WTC11 (cell line): ENCODE results near the gene CWC15. TPM values are rescaled to one million over a fixed set of nuclear protein-coding genes. Genes with fewer than 3 reads are reported as not detected.
"Not testable (repeated sequence)": the region's sequence is repeated elsewhere in the genome, so short reads cannot be mapped to it uniquely, and the experiment has no call there.

Experiments
- ATAC-seq: fragments of 200-7000 bp; cut with Tn5 transposase; 2 replicates; pipeline ENCODE4 v1.10.0; 2021; ENCODE audit warnings: mild to moderate bottlenecking, moderate library complexity
- CTCF ChIA-PET: fragments of 300-600 bp; sonication (Branson Sonifier 250); formaldehyde crosslinking; loops from one replicate; lab custom pipeline; 2021; ENCODE audit warnings: antibody characterized with exemption; lab: Charles Lee
- POLR2A ChIA-PET: fragments of 350-600 bp; sonication (Branson Sonifier 250); formaldehyde crosslinking; loops from one replicate; lab custom pipeline; 2021; ENCODE audit warnings: antibody characterized with exemption; lab: Charles Lee
- DNase-seq: peaks from one replicate; pipeline ENCODE4 v3.0.0; 2021; ENCODE audit warnings: low spot score
- H3K27ac Mint-ChIP-seq: 2 replicates; pipeline ENCODE4 v1.8.0; 2021; ENCODE audit warnings: mixed read lengths
- H3K27me3 Mint-ChIP-seq: 2 replicates; pipeline ENCODE4 v1.8.0; 2021; ENCODE audit warnings: low read depth, mild to moderate bottlenecking, moderate library complexity, mixed read lengths
- H3K36me3 Mint-ChIP-seq: 2 replicates; pipeline ENCODE4 v1.8.0; 2021; ENCODE audit warnings: mixed read lengths
- H3K4me1 Mint-ChIP-seq: 2 replicates; pipeline ENCODE4 v1.8.0; 2022; ENCODE audit warnings: mixed read lengths
- H3K4me3 Mint-ChIP-seq: 2 replicates; pipeline ENCODE4 v1.8.0; 2021; ENCODE audit warnings: mild to moderate bottlenecking, moderate library complexity, mixed read lengths
- H3K9me3 Mint-ChIP-seq: 2 replicates; pipeline ENCODE4 v1.8.0; 2021; ENCODE audit warnings: mixed read lengths
- ATF1 ChIP-seq: sonication (generic); formaldehyde crosslinking; IDR thresholded peaks from 2 replicates; pipeline ENCODE4 v1.8.1; 2023; ENCODE audit warnings: mild to moderate bottlenecking, moderate library complexity, missing genetic modification reagents
- E2F1 ChIP-seq: sonication (generic); formaldehyde crosslinking; IDR thresholded peaks from 2 replicates; pipeline ENCODE4 v1.8.0; 2022; ENCODE audit warnings: mild to moderate bottlenecking, missing genetic modification reagents
- ELF4 ChIP-seq: sonication (generic); formaldehyde crosslinking; IDR thresholded peaks from 2 replicates; pipeline ENCODE4 v1.8.1; 2022; ENCODE audit warnings: low read depth, mild to moderate bottlenecking, moderate library complexity, missing genetic modification reagents
- EMX1 ChIP-seq: fragments of 250-450 bp; sonication (Bioruptor Pico); IDR thresholded peaks from 2 replicates; pipeline ENCODE4 v1.8.0; 2021; ENCODE audit warnings: mild to moderate bottlenecking
- ERG ChIP-seq: fragments of 250-450 bp; sonication (Bioruptor Pico); IDR thresholded peaks from 2 replicates; pipeline ENCODE4 v1.8.0; 2021; ENCODE audit warnings: mild to moderate bottlenecking
- FOXK1 ChIP-seq: sonication (generic); formaldehyde crosslinking; IDR thresholded peaks from 2 replicates; pipeline ENCODE4 v1.8.0; 2022; ENCODE audit warnings: mild to moderate bottlenecking, moderate library complexity, missing genetic modification reagents
- FOXP1 ChIP-seq: sonication (generic); formaldehyde crosslinking; IDR thresholded peaks from 2 replicates; pipeline ENCODE4 v1.8.0; 2022; ENCODE audit warnings: missing genetic modification reagents, mild to moderate bottlenecking, moderate library complexity, borderline replicate concordance
- JUN ChIP-seq: sonication (generic); formaldehyde crosslinking; IDR thresholded peaks from 2 replicates; pipeline ENCODE4 v1.8.0; 2023; ENCODE audit warnings: mild to moderate bottlenecking, missing genetic modification reagents
- KAT7 ChIP-seq: sonication (generic); formaldehyde crosslinking; IDR thresholded peaks from 2 replicates; pipeline ENCODE4 v1.8.1; 2023; ENCODE audit warnings: missing genetic modification reagents, mild to moderate bottlenecking, borderline replicate concordance
- MLX ChIP-seq: sonication (generic); formaldehyde crosslinking; IDR thresholded peaks from 2 replicates; pipeline ENCODE4 v1.8.1; 2023; ENCODE audit warnings: mild to moderate bottlenecking, missing genetic modification reagents, moderate library complexity
- MXD4 ChIP-seq: fragments of 250-450 bp; sonication (Bioruptor Pico); IDR thresholded peaks from 2 replicates; pipeline ENCODE4 v1.8.0; 2021; ENCODE audit warnings: mild to moderate bottlenecking, moderate library complexity, borderline replicate concordance
- RORB ChIP-seq: fragments of 250-450 bp; sonication (Bioruptor Pico); IDR thresholded peaks from 2 replicates; pipeline ENCODE4 v1.9.0; 2021; ENCODE audit warnings: mild to moderate bottlenecking
- SMAD3 ChIP-seq: sonication (generic); formaldehyde crosslinking; IDR thresholded peaks from 2 replicates; pipeline ENCODE4 v1.8.0; 2022; ENCODE audit warnings: missing genetic modification reagents, mild to moderate bottlenecking, borderline replicate concordance
- ZNF121 ChIP-seq: sonication (generic); formaldehyde crosslinking; IDR thresholded peaks from 2 replicates; pipeline ENCODE4 v1.8.0; 2023; ENCODE audit warnings: missing genetic modification reagents
- ZNF138 ChIP-seq: sonication (generic); formaldehyde crosslinking; conservative IDR thresholded peaks from 2 replicates; pipeline ENCODE4 v1.8.1; 2022; ENCODE audit warnings: mild to moderate bottlenecking, moderate library complexity, missing genetic modification reagents
- ZNF263 ChIP-seq: sonication (generic); formaldehyde crosslinking; IDR thresholded peaks from 2 replicates; pipeline ENCODE4 v1.8.1; 2022; ENCODE audit warnings: low read depth, mild to moderate bottlenecking, moderate library complexity, missing genetic modification reagents
- ZNF317 ChIP-seq: sonication (generic); formaldehyde crosslinking; IDR thresholded peaks from 2 replicates; pipeline ENCODE4 v1.8.1; 2023; ENCODE audit warnings: low read depth, mild to moderate bottlenecking, moderate library complexity, missing genetic modification reagents, borderline replicate concordance
- total RNA-seq: library from RNA; stranded (reverse); gene quantifications from 3 replicates; pipeline ENCODE4 v1.2.3, GENCODE V29; 2021

Gene CWC15
- total RNA-seq, 1 experiment from 2014 or later = 49.4 TPM

- ATAC-seq (no peak), DNase-seq (no peak)
- H3K27me3 Mint-ChIP-seq = no peaks in the 10 kb centered on the region; the same call in 1 of the 2 replicates
- CTCF ChIA-PET = no interaction called here
- TF ChIP-seq ZNF317 (CRISPR knock-in tag) (no peak), ELF4 (CRISPR knock-in tag) (no peak), ERG (CRISPR knock-in tag) (no peak), ZNF138 (CRISPR knock-in tag) (no peak)
- TF ChIP-seq, all 79 proteins: peak for 0
- POLR2A ChIA-PET = no interaction called here
- Mint-ChIP-seq H3K4me3 (no peak overlapping the region), H3K27ac (no peak overlapping the region), H3K36me3 (no peaks in the 10 kb centered on the region), H3K4me1 (0 out of 2 replicates have a peak, but pooled peaks cover 3% of the 10 kb centered on the region), H3K9me3 (no peaks in the 10 kb centered on the region)
Observed at GRCh38 chr11:94920311-94920710, 53.0 kb downstream of the CWC15 start.

GRCh38 chr11:94913718-94914394, 59.5 kb downstream of the CWC15 start:
- H3K4me3 Mint-ChIP-seq, ATAC-seq, H3K4me1 Mint-ChIP-seq, H3K36me3 Mint-ChIP-seq, H3K9me3 Mint-ChIP-seq, H3K27ac Mint-ChIP-seq, H3K27me3 Mint-ChIP-seq, DNase-seq, POLR2A ChIA-PET: not testable (repeated sequence)
- CTCF ChIA-PET = interaction anchor here (1.9 kb wide), 1 partner anchor 16 kb away, joined by 4 read pairs; no protein-coding TSS in a partner anchor

GRCh38 chr11:94912806-94913205, 60.5 kb downstream of the CWC15 start:
- TF ChIP-seq ZNF121 (no peak), E2F1 (CRISPR knock-in tag) (no peak), MLX (CRISPR knock-in tag) (no peak), JUN (no peak), RORB (CRISPR knock-in tag) (no peak), EMX1 (no peak), KAT7 (CRISPR knock-in tag) (no peak), ATF1 (CRISPR knock-in tag) (no peak), MXD4 (CRISPR knock-in tag) (no peak), SMAD3 (CRISPR knock-in tag) (no peak), ZNF263 (CRISPR knock-in tag) (no peak), FOXK1 (CRISPR knock-in tag) (no peak), FOXP1 (CRISPR knock-in tag) (no peak)
- CTCF ChIA-PET = interaction anchor here (1.9 kb wide), 1 partner anchor 15 kb away, joined by 4 read pairs; no protein-coding TSS in a partner anchor
- no peak for ATAC-seq
- no peak overlapping the region for H3K4me3 Mint-ChIP-seq
- H3K27me3 Mint-ChIP-seq = peaks cover 3% of the 10 kb centered on the region
- H3K36me3 Mint-ChIP-seq = no peaks in the 10 kb centered on the region
- POLR2A ChIA-PET = no interaction called here
- no peaks in the 10 kb centered on the region for H3K9me3 Mint-ChIP-seq
- no peak overlapping the region for H3K27ac Mint-ChIP-seq
- peaks cover 2% of the 10 kb centered on the region; the same call in 1 of the 2 replicates for H3K4me1 Mint-ChIP-seq
- no peak for DNase-seq

Other genes starting within 250 kb of the CWC15 start
- gene AMOTL1, start 205.2 kb downstream of the CWC15 start, total RNA-seq = 23.4 to 39.8 TPM (median 26.4 TPM) in 3 replicates
- 1.9 to 2.4 TPM (median 2.1 TPM) in 3 replicates for gene KDM4D, start 153 bp upstream of the CWC15 start, total RNA-seq
- gene KDM4E, start 51.7 kb upstream of the CWC15 start, total RNA-seq = not detected in 3 replicates
- not detected in 3 replicates for gene KDM4F, start 75.9 kb upstream of the CWC15 start, total RNA-seq
- gene SRSF8, start 93.4 kb upstream of the CWC15 start, total RNA-seq = 20.9 to 23.0 TPM (median 20.9 TPM) in 3 replicates
- gene ENDOD1, start 116.3 kb upstream of the CWC15 start, total RNA-seq = 2.6 to 3.3 TPM (median 3.2 TPM) in 3 replicates